WERI-Rb-1 (cell line): ENCODE results near the gene GATAD2B.

Source experiments
- DNase-seq: peaks from one replicate; pipeline ENCODE4 v3.0.0-alpha.2; 2020
- H3K27ac ChIP-seq: fragments of 250-450 bp; sonication (Bioruptor Pico); 2 replicates; pipeline ENCODE4 v1.5.1; 2020; ENCODE audit warnings: mild to moderate bottlenecking, moderate library complexity
- H3K27me3 ChIP-seq: fragments of 250-450 bp; sonication (Bioruptor Pico); 2 replicates; pipeline ENCODE4 v1.5.1; 2021; ENCODE audit warnings: mild to moderate bottlenecking, low read depth, moderate library complexity; ENCODE audit not compliant: insufficient read depth, severe bottlenecking
- H3K36me3 ChIP-seq: fragments of 250-450 bp; sonication (Bioruptor Pico); 2 replicates; pipeline ENCODE4 v1.5.1; 2020; ENCODE audit warnings: mild to moderate bottlenecking, moderate library complexity
- H3K4me3 ChIP-seq: 2 replicates; pipeline ENCODE4 v1.5.1; 2011; ENCODE audit warnings: low read depth, mild to moderate bottlenecking, control low read depth, low read length
- H3K9me3 ChIP-seq: fragments of 250-450 bp; sonication (Bioruptor Pico); 2 replicates; pipeline ENCODE4 v1.5.1; 2021; ENCODE audit warnings: mild to moderate bottlenecking, moderate library complexity; ENCODE audit not compliant: severe bottlenecking
- TF ChIP-seq, protein P1 (sequence below): IDR thresholded peaks from 2 replicates; pipeline ENCODE4 v1.5.1; 2011; ENCODE audit warnings: low read depth, mild to moderate bottlenecking, control low read depth, inconsistent platforms, low read length

The GATAD2B gene

GRCh38 chr1:153774780-153775457, 147.9 kb downstream of the GATAD2B start, which contains the start of gene SLC27A3:
Gene SLC27A3, plus strand, starts transcription at chr1:153775407. Its CDS starts 91 bp downstream, at chr1:153775498.
- Histone ChIP-seq H3K27ac (peak within 1 kb of the TSS; percentile 65), H3K4me3 (peak within 1 kb of the TSS; percentile 67), H3K36me3 (peaks cover 39% of the 10 kb centered on the region), H3K27me3 (no peaks in the 10 kb centered on the region), H3K9me3 (no peaks in the 10 kb centered on the region)
- peak; percentile 97 for DNase-seq
- TF ChIP-seq, protein P1, sequence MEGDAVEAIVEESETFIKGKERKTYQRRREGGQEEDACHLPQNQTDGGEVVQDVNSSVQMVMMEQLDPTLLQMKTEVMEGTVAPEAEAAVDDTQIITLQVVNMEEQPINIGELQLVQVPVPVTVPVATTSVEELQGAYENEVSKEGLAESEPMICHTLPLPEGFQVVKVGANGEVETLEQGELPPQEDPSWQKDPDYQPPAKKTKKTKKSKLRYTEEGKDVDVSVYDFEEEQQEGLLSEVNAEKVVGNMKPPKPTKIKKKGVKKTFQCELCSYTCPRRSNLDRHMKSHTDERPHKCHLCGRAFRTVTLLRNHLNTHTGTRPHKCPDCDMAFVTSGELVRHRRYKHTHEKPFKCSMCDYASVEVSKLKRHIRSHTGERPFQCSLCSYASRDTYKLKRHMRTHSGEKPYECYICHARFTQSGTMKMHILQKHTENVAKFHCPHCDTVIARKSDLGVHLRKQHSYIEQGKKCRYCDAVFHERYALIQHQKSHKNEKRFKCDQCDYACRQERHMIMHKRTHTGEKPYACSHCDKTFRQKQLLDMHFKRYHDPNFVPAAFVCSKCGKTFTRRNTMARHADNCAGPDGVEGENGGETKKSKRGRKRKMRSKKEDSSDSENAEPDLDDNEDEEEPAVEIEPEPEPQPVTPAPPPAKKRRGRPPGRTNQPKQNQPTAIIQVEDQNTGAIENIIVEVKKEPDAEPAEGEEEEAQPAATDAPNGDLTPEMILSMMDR, result no peak

DNA sequence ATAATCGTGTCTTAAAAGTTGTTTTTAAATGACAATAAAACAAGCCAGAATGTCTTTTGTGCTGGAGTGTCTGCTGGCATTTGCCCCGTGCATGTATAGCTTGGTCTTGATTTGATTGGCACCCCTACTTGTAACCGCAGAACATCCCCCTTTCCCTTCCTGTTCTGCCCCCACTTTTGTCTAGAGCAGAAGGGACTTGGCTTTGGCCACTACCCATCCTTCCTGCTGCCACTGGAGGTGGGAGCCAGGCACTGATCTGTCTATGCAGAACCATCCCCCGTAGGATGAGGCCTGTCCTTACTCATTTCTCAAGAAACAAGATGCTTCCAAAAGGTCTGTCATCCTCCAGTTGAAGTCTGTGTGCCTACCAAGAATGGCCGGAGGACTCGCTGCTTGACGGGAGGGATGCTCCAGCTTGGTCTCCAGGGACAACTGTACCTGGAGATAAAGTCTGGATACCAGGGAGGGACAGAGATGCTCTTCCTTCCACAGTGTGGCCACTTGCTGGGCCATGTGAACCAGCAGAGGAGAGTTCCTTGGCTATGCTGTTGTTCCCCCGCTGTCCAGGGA, 148.7 kb downstream of the GATAD2B start:
- Histone ChIP-seq H3K27ac (no peak overlapping the region), H3K9me3 (no peaks in the 10 kb centered on the region), H3K4me3 (no peak overlapping the region), H3K27me3 (no peaks in the 10 kb centered on the region), H3K36me3 (peaks cover 46% of the 10 kb centered on the region)
- no peak for DNase-seq
- TF ChIP-seq, protein P1, result no peak

DNA sequence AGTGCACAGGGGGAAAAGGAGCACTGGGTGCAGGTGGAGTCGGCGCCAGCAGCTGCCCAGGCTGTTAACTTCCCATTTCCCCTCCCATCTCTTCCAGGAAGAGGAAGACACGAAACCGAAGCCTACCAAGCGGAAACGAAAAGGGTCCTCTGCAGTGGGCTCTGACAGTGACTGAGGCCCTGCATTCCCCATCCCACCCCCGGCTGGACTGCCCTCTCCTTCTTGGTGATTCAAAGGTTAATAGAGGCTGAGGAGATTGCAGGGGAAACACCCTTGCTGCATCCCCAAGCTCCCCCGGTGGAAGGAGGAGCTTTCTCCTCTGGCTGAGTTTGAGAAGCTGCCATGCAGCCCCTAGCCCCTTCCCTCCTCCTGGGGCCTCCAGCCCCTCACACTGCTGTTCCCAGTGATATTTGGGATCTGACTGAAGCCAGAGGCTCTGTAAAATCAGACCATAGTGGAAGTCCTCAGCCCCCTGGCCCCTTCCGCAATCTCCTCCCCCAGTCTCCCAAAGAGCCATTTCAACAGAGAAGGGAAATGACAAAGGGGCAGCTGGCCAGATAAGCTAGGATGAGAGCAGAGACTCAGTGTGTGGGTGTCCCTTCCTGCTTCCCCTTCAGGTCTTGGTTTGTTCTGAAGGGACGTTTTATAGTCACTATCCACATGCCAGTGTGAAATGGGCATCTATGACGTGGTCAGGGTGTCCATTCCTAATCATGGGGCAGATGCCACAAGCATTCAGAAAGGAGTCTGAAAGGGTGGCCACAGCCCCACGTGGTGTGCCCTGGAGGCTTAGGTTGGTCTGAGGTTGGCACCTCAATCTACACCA, 149.5 kb downstream of the GATAD2B start:
- H3K27ac ChIP-seq, result no peak overlapping the region
- no peaks in the 10 kb centered on the region for H3K9me3 ChIP-seq
- DNase-seq, result no peak
- no peaks in the 10 kb centered on the region for H3K27me3 ChIP-seq
- H3K36me3 ChIP-seq, result peaks cover 54% of the 10 kb centered on the region
- no peak overlapping the region for H3K4me3 ChIP-seq
- TF ChIP-seq, protein P1, result no peak

DNA sequence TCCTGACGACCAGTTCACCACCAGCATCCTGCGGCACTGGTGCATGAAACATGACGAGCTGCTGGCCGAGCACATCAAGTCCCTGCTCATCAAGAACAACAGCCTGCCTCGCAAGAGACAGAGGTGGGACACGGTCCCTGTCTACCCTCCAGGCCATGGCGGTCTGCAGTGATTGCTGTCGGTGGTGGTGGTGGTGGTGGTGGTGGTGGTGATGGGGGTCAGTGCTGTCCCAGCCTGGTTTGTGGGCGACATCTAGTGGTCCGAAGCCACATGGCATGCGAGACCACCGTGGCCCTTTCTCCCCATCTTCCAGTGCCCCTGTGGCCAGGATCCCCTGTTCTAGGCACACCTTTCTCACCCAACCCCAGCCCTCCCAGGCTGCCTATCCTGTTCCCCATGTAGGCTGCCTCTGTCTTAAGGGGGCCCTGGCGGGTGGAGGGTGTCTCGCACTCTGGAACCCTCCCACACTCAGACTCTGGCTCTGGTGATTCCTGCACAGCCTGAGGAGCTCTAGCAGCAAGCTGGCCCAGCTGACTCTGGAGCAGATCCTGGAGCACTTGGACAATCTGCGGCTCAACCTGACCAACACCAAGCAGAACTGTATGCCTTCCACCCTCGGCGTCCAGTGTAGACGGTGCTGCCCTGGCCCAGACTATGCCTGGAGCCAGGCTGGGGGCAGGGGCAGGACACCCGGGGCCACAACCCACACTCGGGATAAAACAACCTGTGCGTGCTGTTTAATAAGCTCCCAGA, 150.8 kb downstream of the GATAD2B start:
- Histone ChIP-seq H3K27ac (no peak overlapping the region), H3K4me3 (no peak overlapping the region), H3K27me3 (no peaks in the 10 kb centered on the region), H3K36me3 (peaks cover 67% of the 10 kb centered on the region), H3K9me3 (no peaks in the 10 kb centered on the region)
- TF ChIP-seq, protein P1, result peak; percentile 99
- DNase-seq, result peak; percentile 85

DNA sequence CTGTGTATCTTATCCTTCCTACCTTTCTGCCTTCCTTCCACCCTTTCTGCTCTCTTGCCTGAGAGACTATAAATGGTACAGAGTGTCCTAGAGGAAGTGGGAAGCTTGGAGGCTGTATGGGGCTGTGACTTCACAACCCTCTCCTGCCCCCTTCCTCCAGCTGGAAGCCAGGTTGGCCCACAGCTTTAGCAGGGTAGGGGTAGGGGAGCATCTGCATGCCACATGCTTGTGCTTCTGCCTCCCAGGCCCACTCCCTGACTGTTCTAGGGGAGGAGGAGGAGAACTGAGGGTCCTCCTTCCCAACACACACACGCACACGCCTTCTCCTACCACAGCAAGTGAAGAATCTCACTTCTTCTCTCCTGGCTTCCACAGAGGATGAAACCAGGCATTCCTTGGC, 151.5 kb downstream of the GATAD2B start:
- peaks cover 73% of the 10 kb centered on the region for H3K36me3 ChIP-seq
- TF ChIP-seq, protein P1, result 0 out of 2 replicates have a peak, but pooled peaks have one; percentile 4
- H3K4me3 ChIP-seq, result no peak overlapping the region
- no peaks in the 10 kb centered on the region for H3K9me3 ChIP-seq
- DNase-seq, result peak; percentile 39
- peak overlapping the region; percentile 60 for H3K27ac ChIP-seq
- no peaks in the 10 kb centered on the region for H3K27me3 ChIP-seq
